GM18517 (cell line): ENCODE data around the gene DIP2C.
"Not testable (repeated sequence)": the region's sequence is repeated elsewhere in the genome, so short reads cannot be mapped to it uniquely, and the experiment has no call there.

Source experiments
- ATAC-seq: cut with Tn5 transposase; IDR thresholded peaks from one replicate; pipeline ENCODE4 v1.9.1; 2021; ENCODE audit warnings: mild to moderate bottlenecking, moderate library complexity; ENCODE audit not compliant: unreplicated experiment

Gene DIP2C

GRCh38 chr10:474406-474805, 215.1 kb downstream of the DIP2C start:
- ATAC-seq, result no peak

GRCh38 chr10:472241-472910, 217.1 kb downstream of the DIP2C start:
- ATAC-seq, result no peak

GRCh38 chr10:470339-471003, 219.0 kb downstream of the DIP2C start:
- ATAC-seq, result no peak

- ATAC-seq, result no peak
Measured at GRCh38 chr10:469947-470338, 219.5 kb downstream of the DIP2C start.

- ATAC-seq, result no peak
Measured at GRCh38 chr10:459743-460142, 229.7 kb downstream of the DIP2C start.

- ATAC-seq, result no peak
Measured at GRCh38 chr10:458421-458851, 231.0 kb downstream of the DIP2C start.

- ATAC-seq, result no peak
Measured at GRCh38 chr10:456486-456885, 233.0 kb downstream of the DIP2C start.

- ATAC-seq, result no peak
Measured at GRCh38 chr10:454860-455259, 234.6 kb downstream of the DIP2C start.

- no peak for ATAC-seq
Measured at GRCh38 chr10:453647-454046, 235.8 kb downstream of the DIP2C start.

- no peak for ATAC-seq
Measured at GRCh38 chr10:452512-453426, 236.7 kb downstream of the DIP2C start.

GRCh38 chr10:451856-452255, 237.6 kb downstream of the DIP2C start:
- ATAC-seq, result no peak

- peak; percentile 93 for ATAC-seq
Measured at GRCh38 chr10:451021-451471, 238.4 kb downstream of the DIP2C start.

- no peak for ATAC-seq
Measured at GRCh38 chr10:450463-450862, 239.0 kb downstream of the DIP2C start.

- not testable (repeated sequence) for ATAC-seq
Measured at GRCh38 chr10:449331-449730, 240.1 kb downstream of the DIP2C start.

GRCh38 chr10:443459-443858, 246.0 kb downstream of the DIP2C start:
- no peak for ATAC-seq

- no peak for ATAC-seq
Measured at GRCh38 chr10:442209-442608, 247.3 kb downstream of the DIP2C start.

- ATAC-seq, result no peak
Measured at GRCh38 chr10:441659-442058, 247.8 kb downstream of the DIP2C start.

GRCh38 chr10:440127-440526, 249.3 kb downstream of the DIP2C start:
- ATAC-seq, result no peak

GRCh38 chr10:437698-438490, 251.6 kb downstream of the DIP2C start:
- ATAC-seq, result no peak

- ATAC-seq, result no peak
Measured at GRCh38 chr10:436911-437665, 252.4 kb downstream of the DIP2C start.
